SK-N-MC (cell line): ENCODE measurements around the gene STAT4.

ENCODE experiments used
- EZH2 ChIP-seq: fragments of 200-600 bp; sonication (generic); IDR thresholded peaks from one replicate; pipeline ENCODE4 v1.6.1; 2017; ENCODE audit warnings: antibody characterized with exemption
- POLR2AphosphoS5 ChIP-seq: IDR thresholded peaks from 2 replicates; pipeline ENCODE4 v1.6.1; 2012; ENCODE audit warnings: mild to moderate bottlenecking, low read depth, low read length, borderline replicate concordance

DNA sequence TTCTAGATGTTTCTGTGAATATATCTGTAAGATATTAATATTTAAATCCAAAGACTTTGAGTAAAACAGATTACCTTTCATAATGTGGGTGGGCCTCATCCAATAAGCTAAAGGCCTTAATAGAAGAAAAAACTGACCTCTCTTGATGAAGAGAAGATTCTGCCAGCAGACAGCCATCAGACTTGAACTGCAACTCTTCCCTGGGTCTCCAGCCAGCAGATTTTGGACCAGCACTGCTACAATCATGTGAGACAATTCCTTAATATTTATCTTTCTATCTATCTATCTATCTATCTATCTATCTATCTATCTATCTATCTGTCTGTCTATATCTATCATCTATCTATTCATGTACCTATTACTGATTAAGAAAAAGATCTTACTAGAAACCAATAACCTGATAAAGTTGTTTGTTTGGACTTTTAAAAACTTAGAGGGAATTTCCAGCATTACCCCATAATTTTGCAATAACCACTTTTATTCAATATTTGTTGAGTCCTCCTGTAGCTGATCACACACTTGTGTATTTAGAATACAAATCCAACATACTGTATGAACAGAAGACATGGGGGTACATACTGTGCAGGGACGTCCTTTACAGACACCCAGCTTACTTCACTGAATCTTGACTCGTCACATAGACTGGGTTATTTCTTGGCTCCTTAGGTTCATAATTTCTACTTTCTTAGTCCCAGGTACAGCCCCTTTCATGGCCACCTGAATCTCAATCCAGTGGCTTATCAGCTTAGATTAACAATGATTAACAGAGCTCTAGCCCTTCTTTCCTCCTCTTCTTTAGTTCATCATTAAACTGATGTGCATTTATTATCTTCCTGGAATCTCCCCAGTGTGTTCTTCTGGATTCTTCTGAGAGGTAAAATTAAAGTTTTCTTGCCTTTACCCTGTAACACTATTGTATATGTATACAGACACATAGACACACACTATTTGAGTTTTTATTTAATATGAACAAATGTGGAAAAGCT lies 27.2 kb upstream of the STAT4 start:
- TF ChIP-seq POLR2AphosphoS5 (no peak), EZH2 (no peak)
